Activated naive CD8-positive, alpha-beta T cell treated with anti-CD3 and anti-CD28 coated beads for 36 hours (primary cell): Measurements from ENCODE around the gene IREB2. TPM values are rescaled to one million over a fixed set of nuclear protein-coding genes. Genes with fewer than 3 reads are reported as not detected.

ENCODE experiments used
- total RNA-seq, 2 experiments: library from RNA; stranded (reverse); gene quantifications; one replicate each; pipeline ENCODE4 v1.2.3, GENCODE V29; 2021

IREB2 gene
- total RNA-seq, 2 experiments from 2014 or later = 68.2 to 69.4 TPM

Other genes starting within 250 kb of the IREB2 start
- gene ACSBG1, start 203.7 kb upstream of the IREB2 start, total RNA-seq = under 1 TPM in 1 of 2 experiments, not detected in 1; 0.24 TPM
- 10 to 100 TPM; 36.8 to 39.3 TPM for gene DNAJA4, start 173.7 kb upstream of the IREB2 start, total RNA-seq
- gene SKIC8, start 138.6 kb upstream of the IREB2 start, total RNA-seq = 10 to 100 TPM; 71.9 to 73.8 TPM
- not detected for gene CRABP1, start 97.9 kb upstream of the IREB2 start, total RNA-seq
- 1 to 10 TPM; 1.5 to 2.1 TPM for gene HYKK, start 69.4 kb downstream of the IREB2 start, total RNA-seq
- 100 to 1,000 TPM; 336 to 338 TPM for gene PSMA4, start 102.2 kb downstream of the IREB2 start, total RNA-seq
- gene CHRNA5, start 127.3 kb downstream of the IREB2 start, total RNA-seq = 1 to 10 TPM; 6.3 to 7.3 TPM
- gene CHRNA3, start 182.8 kb downstream of the IREB2 start, total RNA-seq = not detected
- not detected for gene CHRNB4, start 203.0 kb downstream of the IREB2 start, total RNA-seq